NCI-H2107 treated with DMSO at 0.1 percent for 48 hours (cell line): Measurements from ENCODE around the gene SERPINE2.
A peak's percentile ranks its signal among the peaks of the same experiment; 100 is the strongest.
"Not testable (repeated sequence)": the region's sequence is repeated elsewhere in the genome, so short reads cannot be mapped to it uniquely, and the experiment has no call there.

Experiments used
- DNase-seq: peaks from one replicate; lab custom pipeline; 2025; ENCODE audit not compliant: unreplicated experiment; lab: John Stamatoyannopoulos, UW

The SERPINE2 gene

GRCh38 chr2:224017957-224018356 lies 21.1 kb downstream of the SERPINE2 start:
- DNase-seq = no peak

- no peak for DNase-seq
Observed at GRCh38 chr2:224016963-224017362, 22.1 kb downstream of the SERPINE2 start.

- no peak for DNase-seq
Observed at GRCh38 chr2:224014336-224014735, 24.8 kb downstream of the SERPINE2 start.

- no peak for DNase-seq
Observed at GRCh38 chr2:224011837-224012236, 27.2 kb downstream of the SERPINE2 start.

- DNase-seq = no peak
Observed at GRCh38 chr2:224009605-224010315, 29.3 kb downstream of the SERPINE2 start.

- no peak for DNase-seq
Observed at GRCh38 chr2:224008702-224009261, 30.3 kb downstream of the SERPINE2 start.

GRCh38 chr2:224004105-224004695 lies 34.9 kb downstream of the SERPINE2 start:
- no peak for DNase-seq

- DNase-seq = not testable (repeated sequence)
Observed at GRCh38 chr2:224000662-224001061, 38.4 kb downstream of the SERPINE2 start.

- no peak for DNase-seq
Observed at GRCh38 chr2:223999862-224000261, 39.2 kb downstream of the SERPINE2 start.

GRCh38 chr2:223998948-223999347 lies 40.1 kb downstream of the SERPINE2 start:
- no peak for DNase-seq

GRCh38 chr2:223997938-223998337 lies 41.1 kb downstream of the SERPINE2 start:
- DNase-seq = no peak

- no peak for DNase-seq
Observed at GRCh38 chr2:223996391-223996790, 42.7 kb downstream of the SERPINE2 start.

- no peak for DNase-seq
Observed at GRCh38 chr2:223995569-223995968, 43.5 kb downstream of the SERPINE2 start.

GRCh38 chr2:223994562-223995162 lies 44.4 kb downstream of the SERPINE2 start:
- no peak for DNase-seq

GRCh38 chr2:223993634-223994232 lies 45.4 kb downstream of the SERPINE2 start:
- DNase-seq = peak; percentile 32

GRCh38 chr2:223991611-223992010 lies 47.5 kb downstream of the SERPINE2 start:
- no peak for DNase-seq

- no peak for DNase-seq
Observed at GRCh38 chr2:223989856-223990232, 49.2 kb downstream of the SERPINE2 start.

- no peak for DNase-seq
Observed at GRCh38 chr2:223989206-223989855, 49.8 kb downstream of the SERPINE2 start.

- no peak for DNase-seq
Observed at GRCh38 chr2:223981241-223981640, 57.8 kb downstream of the SERPINE2 start.

GRCh38 chr2:223980803-223981202 lies 58.3 kb downstream of the SERPINE2 start:
- no peak for DNase-seq

GRCh38 chr2:223980397-223980735 lies 58.7 kb downstream of the SERPINE2 start:
- DNase-seq = no peak
